GM12872 (cell line): Measurements from ENCODE around the gene PLD1.
A peak's percentile ranks its signal among the peaks of the same experiment; 100 is the strongest.

ENCODE experiments used
- TF ChIP-seq, protein P1 (sequence below): IDR thresholded peaks from 3 replicates; pipeline ENCODE4 v1.5.1; 2011; ENCODE audit warnings: low read depth, mild to moderate bottlenecking, low read length, moderate library complexity; ENCODE audit not compliant: insufficient read depth

The PLD1 gene

GRCh38 chr3:171772427-171773056 is 37.7 kb downstream of the PLD1 start:
- TF ChIP-seq, protein P1, sequence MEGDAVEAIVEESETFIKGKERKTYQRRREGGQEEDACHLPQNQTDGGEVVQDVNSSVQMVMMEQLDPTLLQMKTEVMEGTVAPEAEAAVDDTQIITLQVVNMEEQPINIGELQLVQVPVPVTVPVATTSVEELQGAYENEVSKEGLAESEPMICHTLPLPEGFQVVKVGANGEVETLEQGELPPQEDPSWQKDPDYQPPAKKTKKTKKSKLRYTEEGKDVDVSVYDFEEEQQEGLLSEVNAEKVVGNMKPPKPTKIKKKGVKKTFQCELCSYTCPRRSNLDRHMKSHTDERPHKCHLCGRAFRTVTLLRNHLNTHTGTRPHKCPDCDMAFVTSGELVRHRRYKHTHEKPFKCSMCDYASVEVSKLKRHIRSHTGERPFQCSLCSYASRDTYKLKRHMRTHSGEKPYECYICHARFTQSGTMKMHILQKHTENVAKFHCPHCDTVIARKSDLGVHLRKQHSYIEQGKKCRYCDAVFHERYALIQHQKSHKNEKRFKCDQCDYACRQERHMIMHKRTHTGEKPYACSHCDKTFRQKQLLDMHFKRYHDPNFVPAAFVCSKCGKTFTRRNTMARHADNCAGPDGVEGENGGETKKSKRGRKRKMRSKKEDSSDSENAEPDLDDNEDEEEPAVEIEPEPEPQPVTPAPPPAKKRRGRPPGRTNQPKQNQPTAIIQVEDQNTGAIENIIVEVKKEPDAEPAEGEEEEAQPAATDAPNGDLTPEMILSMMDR: peak; percentile 69

GRCh38 chr3:171770689-171771620 is 39.3 kb downstream of the PLD1 start:
- TF ChIP-seq, protein P1: no peak

DNA sequence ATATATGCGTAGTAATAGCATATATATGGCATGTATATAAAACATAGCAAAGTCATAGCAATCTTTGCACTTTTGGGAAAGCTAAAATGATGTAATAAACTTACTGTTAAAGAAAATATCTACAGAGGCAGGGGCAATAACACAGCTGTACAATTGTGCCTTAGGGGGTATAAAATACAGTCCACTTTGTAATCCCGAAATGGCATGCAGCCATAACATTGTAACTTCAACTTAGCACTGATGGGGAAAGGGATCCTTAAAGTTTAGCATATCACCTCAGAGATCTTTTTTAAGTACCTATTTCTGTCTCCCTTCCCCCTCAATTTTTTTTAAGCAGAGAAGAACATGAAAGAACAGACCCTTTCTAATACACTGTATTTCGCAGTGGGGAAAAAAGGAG is 40.8 kb downstream of the PLD1 start:
- TF ChIP-seq, protein P1: no peak

DNA sequence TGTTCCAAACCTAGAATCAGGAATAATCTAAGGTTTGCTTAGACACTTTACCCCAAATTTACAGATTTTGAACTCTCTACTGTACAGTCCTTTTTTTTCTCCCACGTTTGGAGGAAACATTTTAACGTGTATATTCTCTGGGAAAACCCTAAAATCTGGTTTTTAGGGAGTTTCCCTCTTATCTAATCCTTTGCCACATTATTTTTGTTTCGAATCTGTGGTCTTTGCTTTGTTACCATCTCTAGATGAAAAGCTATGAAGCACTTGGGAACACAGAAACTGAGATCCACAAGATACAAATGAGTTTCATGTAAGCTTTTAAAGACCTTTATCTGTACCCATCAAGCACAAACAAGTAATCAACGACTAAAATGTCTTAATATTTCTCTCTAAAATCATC is 41.3 kb downstream of the PLD1 start:
- TF ChIP-seq, protein P1: no peak

- TF ChIP-seq, protein P1: no peak
Observed at GRCh38 chr3:171768281-171768900, 41.9 kb downstream of the PLD1 start.

- TF ChIP-seq, protein P1: no peak
Observed at GRCh38 chr3:171765511-171765887, 44.8 kb downstream of the PLD1 start.

DNA sequence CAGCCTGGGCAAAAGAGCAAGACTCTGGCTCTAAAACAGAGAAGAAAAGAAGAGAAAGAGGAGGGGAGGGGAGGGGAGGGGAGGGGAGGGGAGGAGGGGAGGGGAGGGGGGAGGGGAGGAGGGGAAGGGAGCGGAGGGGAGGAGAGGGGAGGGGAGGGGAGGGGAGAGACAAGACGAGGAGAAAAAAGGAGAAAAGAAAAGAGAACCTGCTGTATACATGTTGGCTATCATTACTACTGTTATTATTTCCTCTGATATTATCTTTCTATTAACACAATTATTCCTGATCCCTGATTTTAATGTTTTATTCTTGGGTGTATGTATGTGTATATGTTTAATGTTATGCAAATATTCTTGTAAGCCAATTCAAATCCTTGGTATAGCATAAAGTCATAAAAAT is 46.9 kb downstream of the PLD1 start:
- TF ChIP-seq, protein P1: no peak
